Tibial artery (tissue), 4 donors: ENCODE measurements around the gene SMOC2.

Experiments used
- DNase-seq, 2 donors: peaks; one replicate each; pipeline ENCODE4 v3.0.0-alpha.2; 2019
- H3K27ac ChIP-seq, 2 donors: fragments of 200-600 bp; sonication (generic) in 1 of 2; 1 replicate in 1 of 2; 2 replicates in 1 of 2; pipeline ENCODE4 v1.5.1; 2018 to 2019; ENCODE audit warnings: mild to moderate bottlenecking in 1 of 2
- H3K27me3 ChIP-seq, 2 donors: fragments of 200-600 bp; sonication (generic) in 1 of 2; one replicate each; pipeline versions ENCODE4 v1.5.1 to v1.6.0; 2016 to 2019
- H3K36me3 ChIP-seq, 3 donors: fragments of 200-600 bp; sonication (generic) in 2 of 3; one replicate each; pipeline ENCODE4 v1.5.1; 2016 to 2019; ENCODE audit warnings: mild to moderate bottlenecking in 2 of 3
- H3K4me1 ChIP-seq, 4 donors: fragments of 200-600 bp; sonication (generic) in 2 of 4; 1 replicate in 3 of 4; 2 replicates in 1 of 4; pipeline ENCODE4 v1.5.1; 2016 to 2019
- H3K4me3 ChIP-seq, 2 donors: fragments of 200-600 bp; sonication (generic) in 1 of 2; 1 replicate in 1 of 2; 2 replicates in 1 of 2; pipeline ENCODE4 v1.5.1; 2018 to 2019; ENCODE audit warnings: mild to moderate bottlenecking in 2 of 2
- H3K9me3 ChIP-seq, 3 donors: fragments of 200-600 bp; sonication (generic) in 1 of 3; one replicate each; pipeline ENCODE4 v1.5.1; 2016 to 2019
- CTCF ChIP-seq, 2 experiments: fragments of 200-600 bp in 1 of 2; fragments of 450-650 bp in 1 of 2; IDR thresholded peaks; one replicate each; pipeline ENCODE4 v1.5.1; 2017 to 2019; ENCODE audit warnings: antibody characterized with exemption in 2 of 2, mild to moderate bottlenecking in 1 of 2, moderate library complexity in 1 of 2
- intact Hi-C: fragments of 100-400 bp; cut with DNase I; formaldehyde crosslinking; loops from one replicate; pipeline ENCODE4 v1.15.0; 2023; ENCODE audit warnings: low total_unique reads

The SMOC2 gene

DNA sequence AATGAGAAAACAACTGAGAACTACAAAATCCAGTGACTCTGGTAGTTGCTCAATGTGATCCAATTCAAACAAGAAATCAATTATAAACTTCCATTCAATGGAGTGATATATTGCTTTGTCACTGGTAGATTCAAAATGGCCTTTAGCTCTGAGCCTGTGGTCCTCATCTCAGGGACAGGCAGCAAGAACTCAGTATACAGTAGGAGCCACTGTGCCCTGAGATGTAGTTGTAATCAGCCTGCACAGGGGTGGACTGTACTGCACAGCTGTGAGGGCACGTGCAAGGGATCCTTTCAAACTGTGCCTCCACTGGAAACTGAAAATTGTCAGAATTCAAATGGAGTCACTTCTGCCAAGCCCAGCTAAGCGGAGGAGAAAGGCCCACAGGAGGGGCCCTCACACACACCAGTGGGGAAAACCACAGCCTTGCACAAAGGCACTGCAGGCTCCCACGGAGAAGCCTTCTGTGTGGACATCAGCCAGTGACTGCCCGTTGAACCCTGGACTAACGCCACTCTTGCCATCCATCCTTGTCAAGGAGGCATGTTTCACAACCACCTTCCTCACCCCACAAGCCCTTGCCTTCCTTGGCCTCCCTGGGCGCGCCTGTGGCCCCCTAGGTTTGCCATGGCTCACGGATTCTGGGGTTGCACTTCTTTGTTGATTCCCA is 186.7 kb downstream of the SMOC2 start:
- intact Hi-C loops, result no loop called here
- peaks cover 0 to 32% (median under 1%) of the 10 kb centered on the region in 3 donors for H3K36me3 ChIP-seq
- H3K9me3 ChIP-seq, result no peaks in the 10 kb centered on the region
- no peak overlapping the region for H3K4me3 ChIP-seq
- no peak for TF ChIP-seq CTCF (IDR thresholded peaks at IDR 0.05)
- H3K4me1 ChIP-seq, result no peaks in the 10 kb centered on the region
- no peaks in the 10 kb centered on the region for H3K27me3 ChIP-seq
- no peak for DNase-seq
- no peak overlapping the region for H3K27ac ChIP-seq

- Histone ChIP-seq H3K9me3 (no peaks in the 10 kb centered on the region), H3K27me3 (no peaks in the 10 kb centered on the region), H3K4me3 (no peak overlapping the region), H3K36me3 (peaks cover 0 to 32% (median 5%) of the 10 kb centered on the region in 3 donors), H3K4me1 (no peaks in the 10 kb centered on the region), H3K27ac (no peak overlapping the region)
- TF ChIP-seq CTCF (IDR thresholded peaks at IDR 0.05), result no peak
- intact Hi-C loops, result no loop called here
- DNase-seq, result no peak
Observed at GRCh38 chr6:168628176-168628553, 187.2 kb downstream of the SMOC2 start.

GRCh38 chr6:168628732-168629245 is 187.8 kb downstream of the SMOC2 start:
- no peak overlapping the region for H3K27ac ChIP-seq
- TF ChIP-seq CTCF (IDR thresholded peaks at IDR 0.05), result no peak
- peaks cover 0 to 32% (median 6%) of the 10 kb centered on the region in 3 donors for H3K36me3 ChIP-seq
- intact Hi-C loops, result no loop called here
- no peak for DNase-seq
- H3K9me3 ChIP-seq, result no peaks in the 10 kb centered on the region
- H3K4me3 ChIP-seq, result no peak overlapping the region
- no peaks in the 10 kb centered on the region for H3K4me1 ChIP-seq
- no peaks in the 10 kb centered on the region for H3K27me3 ChIP-seq

- Histone ChIP-seq H3K9me3 (no peaks in the 10 kb centered on the region), H3K27me3 (no peaks in the 10 kb centered on the region), H3K4me1 (peaks cover 0 to 8% (median under 1%) of the 10 kb centered on the region in 4 donors), H3K36me3 (peaks cover 0 to 17% (median 6%) of the 10 kb centered on the region in 3 donors), H3K27ac (no peak overlapping the region), H3K4me3 (no peak overlapping the region)
- intact Hi-C loops, result no loop called here
- no peak for TF ChIP-seq CTCF (IDR thresholded peaks at IDR 0.05)
- DNase-seq, result no peak
Observed at GRCh38 chr6:168631564-168631963, 190.6 kb downstream of the SMOC2 start.

DNA sequence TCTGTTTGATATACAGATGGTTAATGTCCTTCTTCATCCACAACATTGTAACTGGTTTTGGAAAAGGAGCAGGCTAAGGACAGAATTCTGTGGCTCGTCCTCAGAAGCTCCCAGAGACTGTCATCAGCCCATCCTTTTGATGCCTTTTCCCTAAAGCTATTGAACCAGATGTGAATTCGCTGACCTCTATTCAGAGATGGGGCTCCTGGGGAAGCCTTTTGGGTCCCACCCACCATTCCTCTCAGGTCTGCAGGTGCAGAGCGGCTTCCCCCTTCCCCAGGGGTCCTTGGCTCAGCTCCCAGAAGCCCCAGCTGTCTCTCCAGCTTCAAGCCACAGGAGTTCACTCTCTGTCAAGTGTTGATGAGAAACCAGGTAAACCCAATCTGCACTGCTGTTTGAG is 191.7 kb downstream of the SMOC2 start:
- Histone ChIP-seq H3K27me3 (no peaks in the 10 kb centered on the region), H3K9me3 (no peaks in the 10 kb centered on the region), H3K4me3 (no peak overlapping the region), H3K27ac (no peak overlapping the region), H3K36me3 (peaks cover 0 to 11% (median 6%) of the 10 kb centered on the region in 3 donors), H3K4me1 (peaks cover 0 to 18% (median 3%) of the 10 kb centered on the region in 4 donors)
- intact Hi-C loops, result no loop called here
- no peak for DNase-seq
- TF ChIP-seq CTCF (IDR thresholded peaks at IDR 0.05), result no peak
